Femur (tissue), 1 donor: ENCODE data around the gene CD300LG.
"Not testable (repeated sequence)": the region's sequence is repeated elsewhere in the genome, so short reads cannot be mapped to it uniquely, and the experiment has no call there.

Source experiments
- DNase-seq: peaks from one replicate; pipeline ENCODE4 v3.0.0-alpha.2; 2017

The CD300LG gene

DNA sequence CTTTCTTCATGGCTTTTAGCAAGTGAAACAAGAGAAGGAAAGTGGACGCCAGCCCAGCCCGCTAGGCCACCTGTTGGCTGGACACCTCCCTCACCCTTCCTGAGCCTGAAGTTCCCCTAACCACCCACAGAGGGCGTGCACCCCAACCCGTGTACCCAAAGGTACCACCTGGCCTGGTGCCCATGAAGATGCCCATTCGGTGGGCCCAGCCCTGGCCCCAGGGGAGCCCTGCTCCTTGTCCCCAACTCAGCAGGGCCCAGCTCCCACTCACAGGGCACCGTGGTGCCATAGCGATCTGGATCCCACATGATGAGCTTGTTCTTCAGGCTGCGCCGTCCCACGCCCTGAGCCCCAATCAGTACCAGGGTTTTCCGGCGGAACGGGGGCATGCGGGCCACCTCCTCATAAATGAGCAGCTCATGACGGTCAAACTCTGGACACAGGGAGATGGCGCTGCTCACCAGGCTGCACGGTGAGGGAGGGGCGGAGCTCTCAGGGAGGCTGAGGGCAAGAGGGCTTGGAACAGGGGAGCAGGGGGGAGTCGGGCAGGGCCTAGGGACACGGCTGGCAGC lies 33.5 kb downstream of the CD300LG start:
- peak; percentile 72 for DNase-seq

DNA sequence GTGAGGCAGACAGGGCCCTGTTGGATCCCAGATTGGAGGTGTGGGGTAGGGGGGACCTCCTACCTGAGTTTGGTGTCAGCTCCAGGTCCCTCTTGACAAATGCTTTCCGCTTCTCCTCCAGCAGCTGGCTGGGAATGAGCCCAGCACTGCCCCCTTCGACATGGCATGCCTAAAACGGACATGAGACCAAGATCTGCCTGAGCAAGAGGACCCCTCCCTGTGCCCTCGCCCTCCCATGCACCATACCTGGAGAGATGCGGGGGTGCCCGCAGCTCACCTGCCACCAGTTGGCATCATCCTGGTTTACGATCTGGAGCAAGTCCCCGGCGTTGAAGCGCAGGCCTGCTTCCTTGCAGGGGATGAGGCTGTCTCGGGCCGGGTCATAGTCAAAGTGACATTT lies 34.2 kb downstream of the CD300LG start:
- DNase-seq, result no peak

DNA sequence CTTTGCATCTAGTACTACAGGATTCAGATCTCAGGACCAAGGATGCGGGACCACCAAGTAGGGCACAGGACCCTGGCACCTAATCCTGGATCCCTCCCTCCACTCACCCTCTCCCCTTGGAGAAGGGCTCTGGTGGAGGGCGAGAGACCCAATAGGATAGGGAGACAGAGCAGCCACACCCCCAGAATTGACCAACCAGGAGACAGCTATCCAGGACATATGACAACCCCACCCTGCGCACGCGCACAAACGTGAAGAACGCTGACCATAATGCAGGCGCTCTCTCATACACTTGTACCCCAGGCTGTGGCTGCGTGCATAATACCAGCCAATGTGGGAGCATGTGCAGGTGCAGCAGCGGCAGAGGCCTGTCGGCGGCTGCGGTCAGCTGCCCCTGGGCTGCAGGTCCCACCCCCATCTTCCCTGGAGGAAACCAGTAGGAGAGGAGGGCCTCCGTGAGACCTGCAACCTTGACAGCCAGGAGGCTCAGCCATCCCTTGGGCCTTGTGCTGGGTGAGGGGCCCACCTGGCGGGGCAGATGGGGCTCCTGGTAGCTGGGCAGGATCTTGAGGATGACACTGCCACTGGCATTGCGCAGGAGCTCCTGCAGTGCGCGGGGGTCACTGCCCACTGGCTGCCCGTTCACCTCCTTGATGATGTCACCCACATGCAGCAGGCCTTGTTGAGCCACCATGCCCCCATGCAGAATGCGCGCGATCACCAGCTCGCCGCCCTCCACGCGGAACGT lies 35.0 kb downstream of the CD300LG start:
- no peak for DNase-seq

DNA sequence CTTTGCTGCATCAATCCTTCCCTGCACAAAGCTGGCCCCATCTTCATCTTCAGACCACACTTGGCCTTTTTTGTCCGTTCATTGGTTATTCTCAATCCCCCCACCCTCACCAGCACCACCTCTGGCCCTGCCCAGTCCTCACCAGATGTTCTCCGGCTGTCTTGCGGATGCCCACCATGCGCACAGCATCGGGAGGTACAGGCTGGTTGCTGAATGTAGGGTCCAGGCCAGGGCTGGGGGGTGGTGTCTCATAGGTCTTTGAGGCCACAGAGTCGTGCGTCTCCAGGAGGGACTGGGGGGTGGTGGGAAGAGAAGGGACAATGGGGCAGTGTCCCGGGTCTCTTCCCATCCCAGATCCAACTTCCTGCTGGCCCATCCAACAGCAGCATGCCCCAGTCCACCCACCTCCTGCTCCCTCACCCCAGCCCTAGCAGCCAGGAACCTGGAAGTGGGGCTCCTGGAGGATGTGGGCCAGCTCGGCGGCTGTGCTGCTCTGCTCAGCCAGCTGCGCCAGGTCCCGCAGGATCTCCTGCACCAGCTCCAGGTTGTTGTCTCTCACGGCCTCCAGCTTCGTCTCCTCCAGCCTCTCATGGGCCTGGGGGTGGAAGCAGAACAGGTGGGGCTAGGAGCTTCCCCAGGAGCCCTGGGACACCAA lies 35.9 kb downstream of the CD300LG start:
- DNase-seq, result no peak

DNA sequence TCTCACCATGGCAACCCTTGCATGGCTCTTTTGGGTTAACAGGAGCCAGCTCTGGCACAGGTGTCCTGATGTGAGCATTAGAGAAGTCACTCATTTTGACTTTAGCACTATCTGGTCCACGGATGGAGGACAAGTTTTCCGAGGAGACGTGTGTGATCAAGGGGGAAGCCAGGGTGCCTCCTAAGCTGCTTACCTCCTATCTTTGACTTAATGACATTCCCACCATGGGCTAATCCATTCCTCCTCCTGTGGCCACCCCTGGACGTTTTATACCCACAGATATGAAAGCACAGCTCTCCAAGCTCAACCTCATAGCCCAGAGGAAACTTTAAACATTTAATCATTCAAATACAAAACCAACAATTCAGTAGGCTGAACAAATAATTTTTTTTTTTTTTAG lies 41.6 kb downstream of the CD300LG start:
- DNase-seq, result no peak

DNA sequence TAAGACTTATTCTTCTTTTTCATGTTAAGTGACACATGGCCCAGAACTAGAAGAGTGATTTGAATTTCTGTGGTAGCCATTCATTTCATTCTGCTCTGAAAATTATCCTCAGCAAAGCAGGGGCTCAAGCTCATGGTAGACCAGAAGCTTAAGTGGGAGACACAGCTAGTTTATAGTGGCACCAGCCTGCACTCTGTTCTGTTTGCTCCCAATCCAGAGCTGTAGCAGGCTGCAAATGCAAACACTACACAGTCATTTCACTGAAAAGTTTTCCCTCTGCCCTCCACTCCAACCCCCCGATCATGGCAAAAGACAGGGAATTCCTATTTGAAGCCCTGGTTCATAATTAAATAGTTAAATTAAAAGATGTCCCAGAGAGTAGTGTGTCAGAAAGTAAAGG lies 43.3 kb downstream of the CD300LG start:
- DNase-seq, result no peak

DNA sequence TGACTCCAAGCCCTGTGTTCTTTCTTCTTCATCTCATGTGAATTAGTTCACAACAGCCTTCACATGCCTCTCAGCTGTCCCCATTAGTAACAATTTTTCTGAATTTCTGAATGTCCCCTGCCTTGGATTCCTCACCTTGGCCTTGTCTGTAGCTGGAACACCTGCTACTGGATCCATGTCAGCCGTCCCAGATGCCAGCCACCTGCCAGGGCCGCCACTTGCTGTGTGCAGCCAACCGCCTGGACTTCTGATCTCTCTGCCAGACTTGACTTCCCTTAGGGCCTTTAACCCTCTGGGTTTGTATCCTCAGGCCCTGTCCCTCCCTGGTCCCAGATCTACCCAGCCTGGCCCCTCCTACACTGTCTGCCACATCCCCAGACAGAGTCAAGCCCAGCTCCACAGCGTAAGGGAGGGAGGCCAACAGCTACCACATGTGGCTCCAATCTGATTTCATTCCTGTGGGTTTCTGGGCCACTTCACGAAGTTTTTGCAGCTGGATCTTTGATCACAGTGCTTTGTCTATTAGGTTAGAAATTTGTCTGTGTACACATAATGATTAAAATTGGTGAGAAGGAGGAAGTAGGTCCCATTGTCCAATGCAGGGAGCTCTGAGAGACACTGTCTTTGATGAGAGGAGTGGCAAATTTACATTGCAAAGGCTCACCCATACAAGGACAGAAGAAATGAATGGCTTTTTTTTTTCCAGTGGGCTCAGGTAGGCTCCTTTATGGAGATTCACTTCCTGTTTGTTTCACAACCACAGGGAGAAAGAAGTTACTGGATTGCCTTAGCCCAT lies 45.1 kb downstream of the CD300LG start:
- no peak for DNase-seq

DNA sequence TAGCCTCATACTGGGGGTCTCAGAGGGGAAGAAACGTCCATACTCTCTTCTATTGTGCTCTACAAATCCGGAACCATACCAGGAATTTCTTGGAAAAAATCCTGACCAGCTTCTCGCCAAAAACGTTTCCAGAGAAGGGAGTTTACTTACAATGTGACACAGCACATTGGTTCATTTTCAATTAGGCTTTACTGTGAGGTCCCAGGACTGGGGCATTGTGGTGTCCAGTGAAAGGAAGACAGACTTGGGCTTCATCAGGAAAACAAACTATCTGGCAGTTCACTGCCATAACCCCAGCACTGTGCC lies 45.6 kb downstream of the CD300LG start:
- DNase-seq, result no peak

DNA sequence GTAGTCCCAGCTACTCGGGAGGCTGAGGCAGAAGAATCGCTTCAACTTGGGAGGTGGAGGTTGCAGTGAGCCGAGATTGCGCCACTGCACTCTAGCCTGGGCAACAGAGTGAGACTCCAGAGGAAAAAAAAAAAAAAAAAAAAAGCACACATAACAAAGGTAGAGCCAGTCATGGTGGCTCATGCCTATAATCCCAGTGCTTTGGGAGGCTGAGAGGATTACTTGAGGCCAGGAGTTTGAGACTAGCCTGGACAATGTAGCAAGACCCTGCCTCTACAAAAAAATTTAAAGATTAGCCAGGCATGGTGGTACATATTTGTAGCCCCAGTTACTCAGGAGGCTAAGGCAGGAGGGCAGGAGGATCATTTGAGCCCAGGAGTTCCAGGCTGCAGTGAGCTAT lies 47.5 kb downstream of the CD300LG start:
- DNase-seq, result not testable (repeated sequence)

DNA sequence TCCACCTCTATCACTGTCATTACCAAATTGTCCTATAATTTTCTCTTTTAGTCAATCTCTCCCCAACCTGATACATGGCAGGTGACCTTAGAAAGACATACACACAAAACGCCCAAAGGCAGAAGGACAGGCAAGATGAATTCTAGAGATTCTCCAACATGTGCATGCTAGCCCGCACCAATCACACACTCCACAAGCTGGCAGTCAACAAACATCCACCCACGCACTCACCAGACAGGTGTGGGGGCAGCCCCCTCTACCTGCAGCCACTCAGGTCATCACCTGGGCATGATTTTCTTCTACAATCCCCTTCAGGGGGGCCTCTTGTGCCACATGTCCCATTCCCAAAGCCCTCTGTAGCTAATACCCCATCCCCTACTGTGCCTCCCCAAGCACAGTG lies 50.9 kb downstream of the CD300LG start:
- DNase-seq, result no peak

DNA sequence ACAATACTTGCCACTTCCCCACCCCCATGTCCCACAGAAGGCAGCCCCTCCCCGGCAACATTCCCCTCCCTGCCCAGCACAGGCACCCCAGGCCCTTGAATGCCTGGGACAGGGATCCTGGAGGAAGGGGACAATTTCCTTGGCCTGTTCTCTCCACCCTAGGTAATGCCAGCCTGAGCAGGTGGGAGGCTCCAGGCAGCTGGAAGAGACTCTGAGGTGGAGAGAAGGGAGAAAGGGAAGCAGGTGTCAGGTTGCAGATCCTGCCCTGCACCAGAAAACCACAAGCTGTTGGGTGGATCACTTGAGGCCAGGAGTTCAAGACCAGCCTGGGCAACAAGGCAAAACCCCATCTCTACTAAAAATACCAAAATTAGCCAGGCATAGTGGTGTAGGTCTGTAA lies 51.5 kb downstream of the CD300LG start:
- no peak for DNase-seq

DNA sequence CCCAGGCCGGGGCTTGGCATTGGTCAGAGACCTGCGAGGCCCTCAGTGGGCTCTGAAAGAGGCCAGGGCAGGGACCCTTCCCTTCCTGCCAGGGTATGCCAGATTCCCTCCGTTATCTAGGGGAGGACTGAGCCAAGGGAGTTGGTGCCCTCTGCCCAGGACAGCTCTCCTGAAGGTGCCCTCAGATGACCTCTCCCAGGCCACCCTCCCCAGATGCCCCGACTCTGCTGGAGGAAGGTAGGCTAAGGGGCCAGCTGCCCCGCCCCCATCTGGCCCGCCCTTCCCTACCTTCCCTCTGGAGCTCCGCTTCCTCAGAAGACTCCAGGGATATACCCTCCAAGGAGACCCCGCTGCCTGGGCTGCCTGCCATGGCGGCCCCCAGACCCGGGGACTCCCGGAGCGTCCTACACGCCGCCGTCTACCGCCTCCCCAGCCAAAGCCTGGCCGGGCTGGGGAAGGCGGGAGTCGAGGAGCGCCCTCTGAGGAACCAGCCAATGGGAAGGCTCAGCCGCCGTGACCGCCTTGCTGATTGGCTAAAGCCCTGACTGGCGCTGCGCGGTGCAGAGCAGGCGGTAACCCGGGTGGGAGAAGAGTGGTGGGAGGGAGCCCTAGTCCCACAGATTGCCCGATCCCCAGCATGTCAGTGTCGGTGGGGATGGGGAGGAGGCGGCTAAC lies 53.3 kb downstream of the CD300LG start:
- DNase-seq, result peak; percentile 94

DNA sequence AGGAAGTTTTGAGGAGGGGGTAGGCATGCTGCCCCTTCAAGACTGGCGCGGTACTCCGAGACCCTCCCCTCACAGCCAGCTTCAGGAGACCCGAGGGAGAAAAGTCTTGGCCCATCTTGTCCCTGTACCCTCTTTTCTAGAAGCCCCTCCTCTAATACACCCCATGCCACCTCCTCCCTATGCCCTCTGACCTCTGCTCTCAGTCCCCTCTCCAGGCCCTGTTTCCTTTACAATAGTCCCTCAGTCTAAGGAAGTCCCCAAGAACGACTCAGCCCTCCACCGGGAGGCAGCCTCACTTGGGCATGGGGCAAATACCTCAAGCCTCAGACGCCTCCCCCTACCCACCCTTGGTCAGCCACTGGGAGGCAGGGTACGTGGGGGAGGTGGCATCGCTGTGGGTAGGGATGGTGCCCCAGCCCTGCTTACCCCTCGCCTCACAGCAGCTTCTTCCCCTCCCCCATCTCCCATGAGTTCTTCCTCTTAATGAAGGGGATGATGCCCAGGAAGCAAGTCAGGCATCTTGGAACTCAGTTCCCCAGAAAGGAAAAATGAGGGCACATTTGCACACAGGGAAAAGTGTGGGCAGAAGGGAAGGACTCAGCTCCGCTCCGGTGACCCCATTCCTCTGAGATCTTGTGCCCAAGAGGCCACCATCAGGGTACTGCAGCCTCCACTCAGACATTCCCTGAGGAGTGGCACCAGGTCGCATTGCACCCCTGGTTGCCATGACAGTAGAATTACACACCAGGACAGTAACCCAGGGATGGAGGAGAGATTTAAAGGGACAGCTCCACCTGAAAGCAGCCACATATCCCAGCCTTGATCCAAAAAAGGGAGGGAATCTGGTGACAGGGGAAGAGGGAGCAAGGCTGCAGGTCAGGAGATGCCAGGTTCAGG lies 54.1 kb downstream of the CD300LG start:
- no peak for DNase-seq

DNA sequence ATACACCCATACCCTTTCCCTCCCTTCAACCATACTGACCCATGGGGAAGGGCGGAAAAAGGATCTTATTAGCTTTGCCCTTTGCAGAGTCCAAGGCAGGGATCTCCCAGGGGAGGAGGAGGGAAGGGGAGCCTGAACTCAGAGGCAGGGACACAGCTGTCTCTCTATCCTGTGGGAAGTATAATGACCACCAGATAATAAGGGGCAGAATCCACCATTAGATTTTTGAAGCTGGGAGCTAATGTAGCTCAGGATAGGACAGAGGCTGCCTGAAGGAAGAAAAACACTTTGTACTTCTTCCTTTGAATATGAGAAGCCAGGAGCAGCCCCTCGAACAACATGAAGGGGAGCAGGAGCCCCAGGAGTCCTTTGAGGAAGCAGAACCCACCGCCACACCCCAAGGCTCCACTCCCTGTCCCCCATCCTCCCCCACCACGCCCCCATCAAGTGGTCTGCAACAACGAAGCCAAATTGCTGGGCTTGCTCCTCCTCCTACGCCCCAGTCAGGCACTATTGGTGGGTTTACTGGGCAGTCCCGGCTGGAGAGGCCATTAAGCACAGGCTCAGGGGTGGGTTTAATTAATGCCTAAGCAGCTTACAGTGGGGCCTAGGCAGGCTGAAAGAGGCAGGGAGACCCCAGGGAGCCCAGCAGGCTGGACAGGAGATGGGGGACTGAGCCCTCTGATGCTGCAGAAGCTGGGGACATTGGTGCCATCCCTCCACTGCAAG lies 55.0 kb downstream of the CD300LG start:
- DNase-seq, result no peak

DNA sequence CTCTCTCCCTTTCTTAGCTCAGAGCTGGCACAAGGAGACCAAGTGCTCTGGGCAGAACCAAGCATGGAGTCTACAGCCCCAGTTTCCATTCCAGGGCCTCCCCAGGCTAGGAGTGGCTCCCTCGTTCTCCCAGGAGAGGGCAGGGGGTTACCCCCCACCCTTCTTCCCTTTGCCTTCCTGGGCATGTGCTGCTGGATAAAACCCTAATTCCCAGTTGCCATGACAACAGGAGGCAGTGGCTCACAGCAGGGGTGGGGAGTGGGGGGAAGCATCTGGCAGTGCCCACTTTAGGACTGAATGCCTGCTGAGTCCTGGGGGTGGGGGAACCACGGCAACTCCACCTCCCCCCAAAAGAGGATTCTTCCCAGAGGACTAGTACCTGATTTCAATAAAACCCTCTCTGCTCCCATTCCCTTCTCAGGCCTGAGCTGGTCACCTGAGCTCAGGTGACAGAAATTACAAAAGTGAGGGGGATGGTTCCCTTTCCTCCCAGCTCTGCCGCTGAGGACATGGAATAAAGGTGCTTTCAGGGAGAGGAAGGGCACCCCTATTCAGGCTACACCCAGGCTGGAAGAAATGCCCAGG lies 58.5 kb downstream of the CD300LG start:
- DNase-seq, result no peak

DNA sequence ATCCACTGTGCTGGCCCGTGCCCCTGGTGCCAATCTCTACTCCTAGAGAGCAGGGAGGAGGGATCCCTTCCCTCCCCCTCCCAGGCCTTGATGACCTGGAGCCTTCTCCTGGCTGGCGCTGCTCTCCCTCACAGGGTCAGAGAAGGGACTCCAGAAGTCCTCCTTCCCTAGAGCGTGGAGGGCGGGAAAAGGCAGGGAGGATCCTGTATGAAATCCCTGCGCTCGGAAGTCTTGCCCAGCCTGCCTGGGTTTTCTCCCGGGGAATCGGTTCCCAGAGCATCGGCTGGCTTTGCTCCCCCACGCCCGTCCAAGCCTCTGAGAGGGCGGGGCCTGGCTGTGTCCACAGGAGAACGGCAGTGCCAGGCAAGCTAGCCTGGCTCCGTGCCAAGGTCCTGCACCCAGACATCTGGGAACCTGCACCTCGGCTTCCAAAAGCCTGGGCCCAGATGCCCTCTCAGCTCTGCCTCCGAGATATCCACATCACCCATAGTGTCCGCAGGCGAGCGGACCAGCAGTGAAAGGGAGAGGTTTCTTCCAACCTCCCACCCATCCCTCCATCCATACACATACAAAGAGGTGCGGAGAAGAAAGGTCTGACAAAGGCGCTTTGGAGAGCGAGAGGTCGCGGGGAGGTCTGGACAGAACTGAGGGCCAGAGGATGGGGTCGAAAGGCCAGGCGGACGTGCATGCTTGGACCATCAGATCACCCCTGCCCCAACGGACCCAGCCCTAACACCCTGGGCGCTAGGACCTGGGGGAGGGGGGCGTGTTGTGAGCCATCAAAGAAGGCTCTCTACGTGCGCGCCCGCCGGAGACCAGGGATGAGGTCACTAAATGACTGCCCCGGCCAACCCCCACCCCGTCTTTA lies 59.2 kb downstream of the CD300LG start:
- DNase-seq, result peak; percentile 89

DNA sequence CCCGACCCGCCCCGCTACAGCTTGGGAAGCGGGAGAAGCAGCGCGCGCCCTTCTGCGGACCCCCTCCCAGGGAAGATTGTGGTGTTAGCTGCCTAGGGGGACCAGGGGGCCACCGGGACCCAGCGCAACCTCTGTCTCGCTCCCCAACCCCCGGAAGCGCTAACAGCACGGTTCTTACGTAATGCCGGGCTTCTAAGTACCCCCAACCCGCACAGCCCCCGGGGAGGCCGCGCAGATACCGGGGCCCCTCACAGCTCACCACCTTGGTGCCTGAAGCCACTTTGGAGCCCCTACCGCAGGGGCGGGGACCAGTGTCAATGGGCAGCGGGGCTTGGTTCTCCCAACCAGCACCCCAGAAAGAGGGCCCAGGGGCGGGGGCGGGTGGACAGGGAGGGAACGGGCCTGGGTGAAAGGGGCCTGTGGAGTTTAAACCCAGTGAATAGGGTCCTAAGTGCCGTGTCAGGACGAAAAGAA lies 60.0 kb downstream of the CD300LG start:
- no peak for DNase-seq

DNA sequence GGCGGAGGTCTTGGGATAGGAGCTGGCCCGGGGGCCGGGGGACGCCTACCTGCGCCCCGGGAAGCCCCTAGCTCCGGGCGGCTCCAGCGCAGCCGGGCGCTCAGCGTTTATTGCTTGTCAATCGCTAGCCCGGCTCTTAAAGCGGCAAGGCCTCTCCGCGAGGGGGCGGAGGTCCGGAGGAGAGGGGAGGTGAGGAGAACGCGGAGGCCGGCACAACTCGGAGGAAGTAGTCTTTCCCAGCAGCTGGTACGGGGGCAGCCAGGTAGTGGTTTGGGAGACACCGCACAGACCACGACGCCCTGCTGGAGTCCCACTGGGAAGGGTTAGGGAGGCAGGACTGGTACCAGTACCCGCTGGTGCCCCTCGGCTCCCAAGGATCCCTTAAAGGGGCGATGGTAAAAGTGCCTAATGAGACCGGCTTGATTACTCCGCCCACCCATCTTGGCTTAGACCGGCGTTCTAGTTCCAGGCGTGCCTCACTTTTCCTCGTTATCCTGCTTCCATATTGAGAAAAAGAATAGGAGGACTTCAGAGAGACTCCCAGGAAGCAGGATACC lies 60.5 kb downstream of the CD300LG start, which contains the start of gene MPP2:
TSS of gene MPP2 (minus strand) at position 112 of the 557 bp plus-strand sequence. CDS start 3,076 bp downstream, outside the sequence.
- peak; percentile 90 for DNase-seq
